Right lobe of liver (tissue), 6 donors: ENCODE results near the gene NEB. TPM values are rescaled to one million over a fixed set of nuclear protein-coding genes. Genes with fewer than 3 reads are reported as not detected.
A peak's percentile ranks its signal among the peaks of the same experiment; 100 is the strongest.

Experiments
- ATAC-seq, 4 donors: fragments of 200-7000 bp; cut with Tn5 transposase; one replicate each; pipeline ENCODE4 v1.9.1; 2020; ENCODE audit warnings: mild to moderate bottlenecking in 4 of 4, moderate library complexity in 4 of 4
- DNase-seq, 3 donors: peaks; one replicate each; pipeline ENCODE4 v3.0.0-alpha.2; 2020
- H3K27ac ChIP-seq, 3 donors: fragments of 200-600 bp; one replicate each; pipeline ENCODE4 v1.8.0; 2022
- H3K27me3 ChIP-seq, 2 donors: fragments of 200-600 bp; one replicate each; pipeline ENCODE4 v1.8.0; 2022
- H3K36me3 ChIP-seq, 4 donors: fragments of 200-600 bp; sonication (generic) in 1 of 4; one replicate each; pipeline versions ENCODE4 v1.5.1 to v1.8.0; 2017 to 2022; ENCODE audit warnings: control low read depth in 1 of 4
- H3K4me1 ChIP-seq, 4 donors: fragments of 200-600 bp; sonication (generic) in 1 of 4; one replicate each; pipeline versions ENCODE4 v1.5.1 to v1.8.0; 2017 to 2022; ENCODE audit warnings: control low read depth in 1 of 4
- H3K4me3 ChIP-seq, 3 donors: fragments of 200-600 bp; one replicate each; pipeline ENCODE4 v1.8.0; 2022
- H3K9me3 ChIP-seq, 4 donors: fragments of 200-600 bp; sonication (generic) in 1 of 4; one replicate each; pipeline versions ENCODE4 v1.5.1 to v1.8.0; 2017 to 2022; ENCODE audit warnings: control low read depth in 1 of 4
- POLR2A ChIP-seq: fragments of 450-650 bp; IDR thresholded peaks from one replicate; pipeline ENCODE4 v1.6.1; 2017; ENCODE audit warnings: antibody characterized with exemption, mild to moderate bottlenecking
- WGBS: methylation state at CpG from one replicate; pipeline ENCODE4 v1.1.6; 2018; ENCODE audit warnings: low coverage, low lambda C conversion rate; ENCODE audit not compliant: insufficient coverage; ENCODE audit errors: missing lambda C conversion rate; 5-methylcytosine and 5-hydroxymethylcytosine counted together
- intact Hi-C, 2 donors: fragments of 100-400 bp; cut with DNase I; formaldehyde crosslinking; loops; one replicate each; pipeline versions ENCODE4 v1.11.2 to v1.14.1; 2022
- total RNA-seq, 6 experiments: library from RNA; depleted of rRNA in 2 of 6; stranded (reverse); fragments of >200 nt in 2 of 6; fragmentation: NEBNext Ultra II Directional in 3 of 6; extraction: Animal tissue kit (Norgen Biotek cat#: 25700) in 3 of 6; gene quantifications; one replicate each; pipeline versions ENCODE4 v1.1.0 to v1.2.4, GENCODE V29; 2016 to 2023
- TF ChIP-seq, protein P1 (sequence below), 4 donors: fragments of 200-600 bp in 3 of 4; fragments of 450-650 bp in 1 of 4; IDR thresholded peaks; one replicate each; pipeline versions ENCODE4 v1.5.1 to v1.8.0; 2016 to 2022; ENCODE audit warnings: antibody characterized with exemption in 4 of 4, mild to moderate bottlenecking in 2 of 4
- donor health status: DM: no; HTN: yes; CAD: no.
- donor health status: DM: no; HTN: no; CAD: no.
- donor health status: DM: no; HTN: no; CAD: no.
- donor health status: DM: no; HTN: yes; CAD: no.
- donor health status: DM: no; HTN: yes; CAD: no.

Gene NEB
- total RNA-seq, 6 experiments from 2014 or later, result 1.3 to 23.1 (median 9.2) TPM

DNA sequence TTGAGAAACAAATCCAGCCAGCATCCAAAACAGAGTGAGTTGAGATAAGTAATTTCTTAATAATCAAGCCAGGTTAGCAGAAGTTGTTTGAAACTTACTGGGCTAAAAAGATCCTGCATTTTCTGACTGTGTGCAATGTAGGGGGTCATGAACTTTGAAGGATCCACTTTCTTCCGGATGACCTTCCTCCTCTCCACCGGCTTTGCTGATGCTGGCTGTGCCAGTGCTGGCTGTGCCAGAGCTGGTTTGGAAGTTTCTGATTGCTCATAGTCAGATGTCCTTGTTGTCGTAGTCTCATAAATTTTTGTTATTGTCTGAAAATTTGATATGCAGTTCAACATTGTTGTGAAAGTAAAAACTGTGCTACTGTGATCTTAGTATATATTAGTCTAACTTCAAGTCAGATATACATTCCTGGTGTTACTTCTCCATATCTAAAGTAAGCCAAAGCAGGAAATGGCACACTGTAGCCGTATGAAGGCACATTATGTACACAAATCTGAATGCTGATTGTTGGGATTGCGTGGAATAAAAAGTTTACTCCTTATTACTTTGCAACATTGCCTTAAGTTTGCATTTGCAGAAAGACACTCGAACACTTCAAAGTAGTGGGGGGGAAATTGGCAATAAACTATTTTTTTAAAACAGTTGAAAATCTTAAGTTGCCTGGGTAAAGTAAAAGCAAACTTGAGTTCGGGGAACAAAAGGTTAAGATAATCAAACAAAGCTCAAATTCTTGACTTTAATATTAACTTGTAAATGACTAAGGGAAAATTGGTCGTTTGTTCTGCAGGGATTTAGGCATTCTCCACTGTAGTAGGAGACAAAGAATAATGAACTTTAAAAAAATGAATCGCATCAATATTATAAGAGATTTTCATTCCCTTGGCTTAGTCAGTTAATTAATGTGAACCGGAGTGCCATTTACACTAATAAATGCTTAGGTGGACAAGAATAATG lies 6.4 kb downstream of the NEB start:
- 53% methylated on average over 10 of the region's 10 CpGs for WGBS
- no peaks in the 10 kb centered on the region for H3K27me3 ChIP-seq
- H3K4me1 ChIP-seq, result no peaks in the 10 kb centered on the region
- DNase-seq (no peak), ATAC-seq (peak; percentile 28 to 63 (median 41))
- no peaks in the 10 kb centered on the region for H3K36me3 ChIP-seq
- intact Hi-C loops, result no loop called here
- no peak overlapping the region for H3K27ac ChIP-seq
- H3K4me3 ChIP-seq, result no peak overlapping the region
- TF ChIP-seq, protein P1, sequence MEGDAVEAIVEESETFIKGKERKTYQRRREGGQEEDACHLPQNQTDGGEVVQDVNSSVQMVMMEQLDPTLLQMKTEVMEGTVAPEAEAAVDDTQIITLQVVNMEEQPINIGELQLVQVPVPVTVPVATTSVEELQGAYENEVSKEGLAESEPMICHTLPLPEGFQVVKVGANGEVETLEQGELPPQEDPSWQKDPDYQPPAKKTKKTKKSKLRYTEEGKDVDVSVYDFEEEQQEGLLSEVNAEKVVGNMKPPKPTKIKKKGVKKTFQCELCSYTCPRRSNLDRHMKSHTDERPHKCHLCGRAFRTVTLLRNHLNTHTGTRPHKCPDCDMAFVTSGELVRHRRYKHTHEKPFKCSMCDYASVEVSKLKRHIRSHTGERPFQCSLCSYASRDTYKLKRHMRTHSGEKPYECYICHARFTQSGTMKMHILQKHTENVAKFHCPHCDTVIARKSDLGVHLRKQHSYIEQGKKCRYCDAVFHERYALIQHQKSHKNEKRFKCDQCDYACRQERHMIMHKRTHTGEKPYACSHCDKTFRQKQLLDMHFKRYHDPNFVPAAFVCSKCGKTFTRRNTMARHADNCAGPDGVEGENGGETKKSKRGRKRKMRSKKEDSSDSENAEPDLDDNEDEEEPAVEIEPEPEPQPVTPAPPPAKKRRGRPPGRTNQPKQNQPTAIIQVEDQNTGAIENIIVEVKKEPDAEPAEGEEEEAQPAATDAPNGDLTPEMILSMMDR (IDR thresholded peaks at IDR 0.05), result no peak
- no peak for TF ChIP-seq POLR2A
- H3K9me3 ChIP-seq, result no peaks in the 10 kb centered on the region

DNA sequence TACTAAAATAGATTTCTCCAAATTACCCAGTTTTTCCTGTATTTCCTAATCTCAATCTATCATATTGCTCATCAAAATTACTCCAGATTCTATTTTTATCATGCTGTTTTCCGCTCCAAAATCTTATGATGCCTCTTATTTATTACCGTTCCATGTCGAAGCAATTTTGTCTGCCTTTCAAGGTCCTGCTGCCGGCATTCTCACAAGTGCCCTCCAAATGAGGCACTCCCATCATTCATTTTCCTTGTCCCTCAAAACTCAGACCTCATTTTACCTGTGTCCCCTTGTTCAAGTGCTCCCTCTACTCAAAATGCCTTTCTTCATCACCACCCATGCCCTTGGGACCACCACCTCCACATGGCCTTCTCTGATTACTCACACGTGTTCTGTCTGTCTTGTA lies 13.1 kb downstream of the NEB start:
- no peaks in the 10 kb centered on the region for H3K4me1 ChIP-seq
- TF ChIP-seq POLR2A, result no peak
- TF ChIP-seq, protein P1 (IDR thresholded peaks at IDR 0.05), result no peak
- intact Hi-C loops, result no loop called here
- H3K27ac ChIP-seq, result no peak overlapping the region
- ATAC-seq (no peak), DNase-seq (no peak)
- WGBS, result 83% methylated on average over 5 of the region's 5 CpGs
- H3K27me3 ChIP-seq, result no peaks in the 10 kb centered on the region
- H3K4me3 ChIP-seq, result no peak overlapping the region
- no peaks in the 10 kb centered on the region for H3K9me3 ChIP-seq
- H3K36me3 ChIP-seq, result no peaks in the 10 kb centered on the region

DNA sequence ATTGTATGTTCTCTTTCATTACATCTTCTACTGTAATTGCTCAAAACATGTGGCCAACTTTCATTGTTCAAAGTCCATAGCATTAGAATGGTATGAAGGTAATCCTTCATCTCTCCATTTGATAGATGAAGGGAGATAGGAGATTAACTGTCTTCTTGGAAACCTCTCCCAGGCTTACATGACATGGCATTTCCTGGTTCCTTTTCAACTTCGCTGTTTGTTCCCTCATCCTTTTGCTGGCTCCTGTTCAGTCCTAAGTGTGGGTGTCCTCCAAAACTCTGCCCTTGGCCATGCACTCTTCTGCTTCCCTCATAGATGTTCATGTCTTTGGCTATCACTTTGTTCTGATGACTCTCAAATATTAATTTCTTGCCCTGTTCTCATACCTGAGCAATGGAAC lies 13.8 kb downstream of the NEB start:
- H3K4me1 ChIP-seq, result no peaks in the 10 kb centered on the region
- H3K4me3 ChIP-seq, result no peak overlapping the region
- no peak for ATAC-seq
- no peaks in the 10 kb centered on the region for H3K27me3 ChIP-seq
- no peak for DNase-seq
- no peak for TF ChIP-seq POLR2A
- TF ChIP-seq, protein P1 (IDR thresholded peaks at IDR 0.05), result no peak
- H3K27ac ChIP-seq, result no peak overlapping the region
- WGBS, result 67% methylated on average over 1 of the region's 1 CpG
- intact Hi-C loops, result no loop called here
- no peaks in the 10 kb centered on the region for H3K36me3 ChIP-seq
- H3K9me3 ChIP-seq, result no peaks in the 10 kb centered on the region

DNA sequence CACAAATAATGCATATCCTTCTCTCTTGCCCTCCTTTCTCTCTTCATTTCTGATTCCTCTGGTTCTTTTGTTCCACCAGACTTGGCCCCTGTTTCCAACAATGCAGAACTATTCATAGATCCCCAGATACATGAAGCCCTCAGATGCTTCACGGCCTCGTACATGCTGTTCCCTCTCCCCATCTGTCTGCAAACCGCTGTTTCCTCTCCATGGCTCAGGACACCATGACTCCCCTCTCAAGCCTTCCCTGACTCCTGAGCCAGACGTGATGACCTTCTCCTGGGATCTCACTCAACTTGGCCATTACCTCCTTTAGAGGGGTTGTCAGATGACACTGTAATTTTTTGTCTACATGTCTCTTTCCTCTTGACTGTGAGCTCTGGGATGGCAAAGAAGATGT lies 15.5 kb downstream of the NEB start:
- Histone ChIP-seq H3K27ac (no peak overlapping the region), H3K9me3 (no peaks in the 10 kb centered on the region), H3K27me3 (no peaks in the 10 kb centered on the region), H3K4me3 (no peak overlapping the region), H3K4me1 (no peaks in the 10 kb centered on the region), H3K36me3 (no peaks in the 10 kb centered on the region)
- intact Hi-C loops, result no loop called here
- DNase-seq (no peak), ATAC-seq (no peak)
- 80% methylated on average over 3 of the region's 4 CpGs for WGBS
- no peak for TF ChIP-seq POLR2A
- TF ChIP-seq, protein P1 (IDR thresholded peaks at IDR 0.05), result no peak
